Fibroblast of skin of abdomen (primary cell): ENCODE results near the gene PCDHA5.

ENCODE experiments used
- DNase-seq: peaks from one replicate; pipeline ENCODE4 v3.0.0-alpha.2; 2013

The PCDHA5 gene

DNA sequence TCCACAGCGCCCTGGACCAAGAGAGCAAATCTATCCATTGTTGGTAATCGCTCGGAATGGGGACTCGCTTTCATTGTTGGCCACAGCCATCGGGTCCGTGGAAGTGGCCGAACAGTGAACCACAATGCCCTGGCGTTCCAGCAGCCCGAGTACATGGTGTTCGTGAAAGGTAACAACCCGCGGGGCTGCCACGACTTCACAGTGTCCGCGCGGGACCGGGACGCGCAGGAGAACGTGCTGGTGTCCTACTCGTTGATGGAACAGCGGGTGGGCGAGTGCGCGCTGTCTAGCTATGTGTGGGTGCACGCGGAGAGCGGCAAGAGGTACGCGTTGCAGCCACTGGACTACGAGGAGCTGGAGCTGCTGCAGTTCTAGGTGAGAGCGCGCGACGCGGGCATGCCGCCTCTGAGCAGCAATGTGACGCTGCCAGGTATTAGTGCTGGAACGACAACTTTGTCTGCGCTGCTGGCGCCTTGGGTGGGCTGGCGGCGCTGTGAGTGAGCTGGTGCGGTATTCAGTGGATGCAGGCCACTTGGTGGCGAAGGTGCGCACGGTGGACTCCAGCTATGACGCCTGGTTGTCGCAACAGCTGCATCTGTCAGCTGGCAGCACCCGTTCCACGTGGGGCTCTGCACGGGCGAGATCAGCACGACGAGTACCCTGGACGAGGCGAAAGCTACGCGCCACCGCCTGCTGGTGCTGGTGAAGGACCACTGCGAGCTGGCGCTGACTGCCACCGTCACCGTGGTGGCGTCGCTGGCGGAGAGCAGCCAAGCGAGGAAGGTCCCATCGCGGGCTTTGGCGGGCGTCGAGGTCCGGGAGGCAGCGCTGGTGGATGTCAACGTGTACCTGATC, 41.3 kb downstream of the PCDHA5 start:
- no peak for DNase-seq

- DNase-seq, result no peak
Measured at GRCh38 chr5:140868721-140869554, 47.5 kb downstream of the PCDHA5 start, which contains the start of gene PCDHA11. PCDHA11 (plus strand) TSS chr5:140868957; CDS start chr5:140869104, 147 bp downstream.

DNA sequence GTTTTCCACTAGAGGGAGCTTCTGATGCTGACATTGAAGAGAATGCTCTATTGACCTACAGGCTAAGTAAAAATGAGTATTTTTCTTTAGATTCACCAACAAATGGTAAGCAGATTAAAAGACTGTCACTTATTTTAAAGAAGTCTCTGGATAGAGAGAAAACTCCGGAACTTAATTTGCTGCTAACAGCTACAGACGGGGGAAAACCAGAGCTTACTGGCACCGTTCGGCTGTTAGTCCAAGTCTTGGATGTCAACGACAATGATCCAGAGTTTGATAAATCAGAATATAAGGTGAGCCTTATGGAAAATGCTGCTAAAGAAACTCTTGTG, 48.1 kb downstream of the PCDHA5 start:
- no peak for DNase-seq

GRCh38 chr5:140870221-140871201, 49.1 kb downstream of the PCDHA5 start:
- DNase-seq, result no peak
